Neural cell (in vitro differentiated cells): ENCODE measurements around the gene KNSTRN.

ENCODE experiments used
- CTCF ChIP-seq: fragments of 450-650 bp; IDR thresholded peaks from 2 replicates; pipeline ENCODE4 v1.5.1; 2014; ENCODE audit warnings: antibody characterized with exemption, mild to moderate bottlenecking, moderate library complexity; ENCODE audit not compliant: poor library complexity, severe bottlenecking
- EP300 ChIP-seq: fragments of 450-650 bp; conservative IDR thresholded peaks from 2 replicates; pipeline ENCODE4 v1.6.1; 2014; ENCODE audit warnings: antibody characterized with exemption, mild to moderate bottlenecking, moderate library complexity; ENCODE audit not compliant: poor library complexity, severe bottlenecking
- EZH2 ChIP-seq: fragments of 200-600, 300-800 bp; shearing (Covaris generic), sonication (generic); IDR thresholded peaks from 2 replicates; pipeline ENCODE4 v1.6.1; 2014; ENCODE audit warnings: antibody characterized with exemption, low read length, borderline replicate concordance, mild to moderate bottlenecking; ENCODE audit not compliant: insufficient read depth, poor library complexity, severe bottlenecking
- MXI1 ChIP-seq: fragments of 450-650 bp; conservative IDR thresholded peaks from 2 replicates; pipeline ENCODE4 v1.6.1; 2014; ENCODE audit warnings: antibody characterized with exemption, mild to moderate bottlenecking; ENCODE audit not compliant: poor library complexity, severe bottlenecking
- POLR2AphosphoS5 ChIP-seq: IDR thresholded peaks from 2 replicates; pipeline ENCODE4 v1.6.1; 2012
- RAD21 ChIP-seq: fragments of 450-650 bp; conservative IDR thresholded peaks from 2 replicates; pipeline ENCODE4 v1.6.1; 2014; ENCODE audit warnings: antibody characterized with exemption, mild to moderate bottlenecking, moderate library complexity
- REST ChIP-seq: IDR thresholded peaks from 2 replicates; pipeline ENCODE4 v1.6.1; 2012; ENCODE audit warnings: borderline replicate concordance
- SMC3 ChIP-seq: fragments of 450-650 bp; conservative IDR thresholded peaks from 2 replicates; pipeline ENCODE4 v1.6.1; 2014; ENCODE audit warnings: antibody characterized with exemption, mild to moderate bottlenecking, moderate library complexity; ENCODE audit not compliant: poor library complexity

- TF ChIP-seq EZH2 (no peak), POLR2AphosphoS5 (peak; percentile 10), EP300 (no peak), CTCF (peak; percentile 39), RAD21 (no peak), REST (no peak), SMC3 (no peak), MXI1 (no peak)
These were observed 59.3 kb downstream of the KNSTRN start for GRCh38 chr15:40441565-40442531.
